PFSK-1 (cell line): ENCODE data around the gene RALY.

ENCODE experiments used
- FOXP2 ChIP-seq: optimal IDR thresholded peaks from 2 replicates; pipeline ENCODE3; 2011; ENCODE audit warnings: borderline replicate concordance, control low read depth, inconsistent platforms; ENCODE audit not compliant: insufficient read depth; ENCODE audit errors: extremely low read length, extremely low read depth
- POLR2AphosphoS5 ChIP-seq: IDR thresholded peaks from 2 replicates; pipeline ENCODE4 v1.6.1; 2012; ENCODE audit warnings: low read depth, mild to moderate bottlenecking, control low read depth, low read length, moderate library complexity
- SIN3A ChIP-seq: IDR thresholded peaks from 2 replicates; pipeline ENCODE4 v1.6.1; 2012; ENCODE audit warnings: mild to moderate bottlenecking, low read length, moderate library complexity, borderline replicate concordance; ENCODE audit not compliant: insufficient read depth
- TAF1 ChIP-seq: IDR thresholded peaks from 2 replicates; pipeline ENCODE4 v1.6.1; 2012; ENCODE audit warnings: low read length, control low read depth, borderline replicate concordance; ENCODE audit not compliant: insufficient read depth
- TF ChIP-seq, protein P1 (sequence below), 2 experiments: IDR thresholded peaks; 2 replicates each; pipeline versions ENCODE4 v1.6.1 to v1.8.0; 2011 to 2012; ENCODE audit warnings: low read depth in 2 of 2, low read length in 2 of 2, control low read depth in 1 of 2, inconsistent platforms in 1 of 2, mild to moderate bottlenecking in 1 of 2, moderate library complexity in 1 of 2; ENCODE audit not compliant: insufficient read depth in 1 of 2

Gene RALY

DNA sequence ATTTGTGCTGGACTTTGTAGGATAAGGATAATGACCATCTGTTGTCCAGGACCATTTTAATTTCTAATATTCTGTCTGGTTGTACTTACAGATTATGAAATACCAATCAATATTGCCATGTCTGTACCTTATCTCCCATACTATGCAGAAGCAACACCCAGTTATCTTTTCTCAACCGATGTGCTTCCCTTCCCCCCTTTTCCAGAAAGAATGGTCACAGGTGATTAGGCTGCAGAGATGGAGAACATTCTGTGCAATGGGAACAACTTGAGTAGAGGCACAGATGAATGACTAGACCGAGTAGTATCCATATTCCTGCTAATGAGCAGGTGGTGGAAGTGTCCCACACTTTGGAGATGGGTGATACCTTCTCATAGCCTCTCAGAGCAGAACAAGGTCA is 10.5 kb downstream of the RALY start:
- TF ChIP-seq TAF1, result no peak
- no peak for TF ChIP-seq POLR2AphosphoS5
- no peak for TF ChIP-seq SIN3A
- TF ChIP-seq, protein P1, sequence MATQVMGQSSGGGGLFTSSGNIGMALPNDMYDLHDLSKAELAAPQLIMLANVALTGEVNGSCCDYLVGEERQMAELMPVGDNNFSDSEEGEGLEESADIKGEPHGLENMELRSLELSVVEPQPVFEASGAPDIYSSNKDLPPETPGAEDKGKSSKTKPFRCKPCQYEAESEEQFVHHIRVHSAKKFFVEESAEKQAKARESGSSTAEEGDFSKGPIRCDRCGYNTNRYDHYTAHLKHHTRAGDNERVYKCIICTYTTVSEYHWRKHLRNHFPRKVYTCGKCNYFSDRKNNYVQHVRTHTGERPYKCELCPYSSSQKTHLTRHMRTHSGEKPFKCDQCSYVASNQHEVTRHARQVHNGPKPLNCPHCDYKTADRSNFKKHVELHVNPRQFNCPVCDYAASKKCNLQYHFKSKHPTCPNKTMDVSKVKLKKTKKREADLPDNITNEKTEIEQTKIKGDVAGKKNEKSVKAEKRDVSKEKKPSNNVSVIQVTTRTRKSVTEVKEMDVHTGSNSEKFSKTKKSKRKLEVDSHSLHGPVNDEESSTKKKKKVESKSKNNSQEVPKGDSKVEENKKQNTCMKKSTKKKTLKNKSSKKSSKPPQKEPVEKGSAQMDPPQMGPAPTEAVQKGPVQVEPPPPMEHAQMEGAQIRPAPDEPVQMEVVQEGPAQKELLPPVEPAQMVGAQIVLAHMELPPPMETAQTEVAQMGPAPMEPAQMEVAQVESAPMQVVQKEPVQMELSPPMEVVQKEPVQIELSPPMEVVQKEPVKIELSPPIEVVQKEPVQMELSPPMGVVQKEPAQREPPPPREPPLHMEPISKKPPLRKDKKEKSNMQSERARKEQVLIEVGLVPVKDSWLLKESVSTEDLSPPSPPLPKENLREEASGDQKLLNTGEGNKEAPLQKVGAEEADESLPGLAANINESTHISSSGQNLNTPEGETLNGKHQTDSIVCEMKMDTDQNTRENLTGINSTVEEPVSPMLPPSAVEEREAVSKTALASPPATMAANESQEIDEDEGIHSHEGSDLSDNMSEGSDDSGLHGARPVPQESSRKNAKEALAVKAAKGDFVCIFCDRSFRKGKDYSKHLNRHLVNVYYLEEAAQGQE (IDR thresholded peaks at IDR 0.05; ENCODE audit: insufficient read depth in 1 of 2, low read depth in 2 of 2, low read length in 2 of 2), result no peak
- no peak for TF ChIP-seq FOXP2

DNA sequence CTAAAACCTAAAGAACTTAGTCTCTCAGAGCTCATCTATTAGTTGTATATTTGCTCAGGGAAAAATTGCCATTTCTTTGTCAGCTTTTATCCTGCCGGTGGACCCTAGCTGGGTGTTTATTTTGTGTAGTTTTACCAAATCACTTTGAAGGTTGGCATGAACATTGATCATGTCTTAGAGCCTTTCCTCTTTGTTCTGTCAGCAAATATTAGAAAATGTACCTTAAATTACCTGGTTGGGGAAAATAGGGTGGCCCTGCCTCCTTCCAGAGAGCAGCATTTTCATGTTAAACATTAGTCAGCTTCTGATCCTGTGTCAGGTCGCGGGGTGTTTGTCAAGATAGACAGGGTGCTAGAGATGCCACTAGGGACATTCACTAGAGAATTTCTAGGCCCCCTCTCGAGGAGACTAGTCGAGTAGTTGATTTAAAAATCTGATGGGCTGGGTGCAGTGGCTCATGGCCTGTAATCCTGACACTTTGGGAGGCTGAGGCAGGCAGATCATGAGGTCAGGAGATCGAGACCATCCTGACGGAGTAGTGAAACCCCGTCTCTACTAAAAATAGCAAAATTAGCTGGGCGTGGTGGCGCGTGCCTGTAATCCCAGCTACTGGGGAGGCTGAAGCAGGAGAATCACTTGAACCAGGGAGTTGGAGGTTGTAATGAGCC is 11.2 kb downstream of the RALY start:
- TF ChIP-seq, protein P1 (IDR thresholded peaks at IDR 0.05; ENCODE audit: insufficient read depth in 1 of 2, low read depth in 2 of 2, low read length in 2 of 2), result no peak
- TF ChIP-seq FOXP2 (no peak), TAF1 (no peak), POLR2AphosphoS5 (no peak), SIN3A (no peak)

DNA sequence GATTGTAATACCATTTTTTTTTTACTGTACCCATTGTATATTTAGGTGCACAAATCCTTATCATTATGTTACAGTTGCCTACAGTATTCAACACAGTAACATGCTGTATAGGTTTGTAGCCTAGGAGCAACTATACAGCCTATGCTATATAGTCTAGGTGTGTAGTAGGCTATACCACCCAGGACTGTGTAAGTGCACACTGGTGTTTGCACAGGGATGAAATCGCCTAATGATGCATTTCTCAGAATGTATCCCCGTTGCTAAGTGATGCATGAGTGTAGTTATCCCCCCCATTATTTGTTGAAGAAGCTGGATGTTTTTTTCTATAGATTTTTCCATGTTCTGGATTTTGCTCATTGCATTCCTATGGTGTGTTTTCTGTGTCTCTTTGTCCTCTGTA is 12.9 kb downstream of the RALY start:
- no peak for TF ChIP-seq POLR2AphosphoS5
- TF ChIP-seq FOXP2, result no peak
- TF ChIP-seq, protein P1 (IDR thresholded peaks at IDR 0.05; ENCODE audit: insufficient read depth in 1 of 2, low read depth in 2 of 2, low read length in 2 of 2), result no peak
- no peak for TF ChIP-seq SIN3A
- TF ChIP-seq TAF1, result no peak

DNA sequence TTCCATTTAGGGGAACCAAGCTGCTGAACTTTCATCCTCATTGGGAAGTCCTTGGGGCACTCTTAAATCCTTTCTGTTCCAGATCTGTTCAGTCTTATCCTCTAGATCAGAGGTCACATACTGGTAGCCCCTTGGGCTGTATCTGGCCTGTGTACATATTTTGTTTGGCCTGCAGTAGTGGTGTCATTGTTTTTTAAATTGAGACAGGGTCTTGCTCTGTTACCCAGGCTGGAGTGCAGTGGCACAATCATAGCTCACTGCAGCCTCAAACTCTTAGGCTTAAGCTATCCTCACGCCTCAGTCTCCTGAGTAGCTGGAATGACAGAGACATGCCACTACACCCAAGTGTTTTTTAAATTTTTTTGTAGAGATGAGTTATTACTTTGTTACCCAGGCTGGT is 14.8 kb downstream of the RALY start:
- TF ChIP-seq SIN3A (no peak), TAF1 (no peak), FOXP2 (no peak), POLR2AphosphoS5 (no peak)
- TF ChIP-seq, protein P1 (IDR thresholded peaks at IDR 0.05; ENCODE audit: insufficient read depth in 1 of 2, low read depth in 2 of 2, low read length in 2 of 2), result no peak

DNA sequence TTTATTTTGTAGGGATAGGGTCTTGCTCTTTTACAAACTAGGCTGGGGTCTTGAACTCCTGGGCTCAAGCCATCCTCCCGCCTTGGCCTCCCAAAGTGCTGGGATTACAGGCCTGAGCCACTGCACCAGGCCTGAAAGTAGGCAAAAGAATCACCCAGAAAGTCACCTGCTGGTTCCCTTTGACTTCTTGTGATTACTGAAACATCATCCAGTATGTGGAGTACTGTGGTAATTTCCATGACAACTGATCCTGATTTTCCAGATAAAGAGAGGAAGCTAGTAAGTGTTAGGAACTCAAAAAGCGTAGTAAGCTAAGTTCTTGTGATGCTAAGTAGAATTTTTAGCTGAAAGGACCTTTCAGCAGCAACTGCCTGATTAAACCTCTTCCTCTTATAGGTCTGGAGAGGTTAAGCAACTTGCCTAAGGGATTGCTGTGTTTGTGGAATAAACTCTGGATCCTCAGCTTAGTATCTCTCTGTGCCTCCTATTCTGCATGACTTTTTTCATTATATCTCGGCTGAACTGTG is 16.8 kb downstream of the RALY start:
- no peak for TF ChIP-seq POLR2AphosphoS5
- TF ChIP-seq TAF1, result no peak
- TF ChIP-seq SIN3A, result no peak
- TF ChIP-seq, protein P1 (IDR thresholded peaks at IDR 0.05; ENCODE audit: insufficient read depth in 1 of 2, low read depth in 2 of 2, low read length in 2 of 2), result no peak
- TF ChIP-seq FOXP2, result no peak
